Lower leg skin (tissue), 4 donors: ENCODE measurements around the gene FBXO11. TPM values are rescaled to one million over a fixed set of nuclear protein-coding genes. Genes with fewer than 3 reads are reported as not detected.

Source experiments
- DNase-seq, 2 donors: peaks; one replicate each; pipeline ENCODE4 v3.0.0-alpha.2; 2019; ENCODE audit warnings: low spot score in 2 of 2
- H3K4me3 ChIP-seq: fragments of 200-600 bp; sonication (generic); 2 replicates; pipeline ENCODE4 v1.5.1; 2017; ENCODE audit warnings: mild to moderate bottlenecking, low read depth; ENCODE audit not compliant: poor library complexity, severe bottlenecking
- CTCF ChIP-seq, 3 donors: fragments of 450-650 bp; IDR thresholded peaks; one replicate each; pipeline ENCODE4 v1.5.1; 2016; ENCODE audit warnings: antibody characterized with exemption in 3 of 3, mild to moderate bottlenecking in 3 of 3, moderate library complexity in 2 of 3
- POLR2A ChIP-seq, 2 donors: fragments of 450-650 bp; IDR thresholded peaks; one replicate each; pipeline ENCODE4 v1.6.1; 2016 to 2017; ENCODE audit warnings: antibody characterized with exemption in 2 of 2, mild to moderate bottlenecking in 1 of 2, moderate library complexity in 1 of 2
- WGBS, 2 donors: methylation state at CpG; one replicate each; pipeline ENCODE4 v1.1.5; 2018; 5-methylcytosine and 5-hydroxymethylcytosine counted together
- intact Hi-C: fragments of 100-400 bp; cut with DNase I; formaldehyde crosslinking; loops from one replicate; pipeline ENCODE4 v1.15.0; 2023; ENCODE audit warnings: low total_unique reads
- total RNA-seq, 4 donors: library from RNA; depleted of rRNA; stranded (reverse); fragments of >200 nt; gene quantifications; one replicate each; pipeline ENCODE4 v1.1.0, GENCODE V29; 2016

Gene FBXO11
- total RNA-seq, 4 donors from 2014 or later = 32.7 to 43.1 (median 39.3) TPM

GRCh38 chr2:47808614-47809013 is 97.7 kb downstream of the FBXO11 start:
- H3K4me3 ChIP-seq = no peak overlapping the region
- intact Hi-C loops = no loop called here

GRCh38 chr2:47805850-47806249 is 100.4 kb downstream of the FBXO11 start:
- intact Hi-C loops = no loop called here
- no peak overlapping the region for H3K4me3 ChIP-seq
- no peak for TF ChIP-seq CTCF (IDR thresholded peaks at IDR 0.05)
- TF ChIP-seq POLR2A (IDR thresholded peaks at IDR 0.05) = no peak
- DNase-seq = no peak
- WGBS, 2 donors = 64 to 66% methylated on average over 6 of the region's 6 CpGs

More at GRCh38 chr2:47808614-47809013, 97.7 kb downstream of the FBXO11 start:
- DNase-seq = no peak
- 77 to 84% methylated on average over 4 of the region's 4 CpGs for WGBS, 2 donors
- TF ChIP-seq POLR2A (IDR thresholded peaks at IDR 0.05) (no peak), CTCF (IDR thresholded peaks at IDR 0.05) (no peak)

DNA sequence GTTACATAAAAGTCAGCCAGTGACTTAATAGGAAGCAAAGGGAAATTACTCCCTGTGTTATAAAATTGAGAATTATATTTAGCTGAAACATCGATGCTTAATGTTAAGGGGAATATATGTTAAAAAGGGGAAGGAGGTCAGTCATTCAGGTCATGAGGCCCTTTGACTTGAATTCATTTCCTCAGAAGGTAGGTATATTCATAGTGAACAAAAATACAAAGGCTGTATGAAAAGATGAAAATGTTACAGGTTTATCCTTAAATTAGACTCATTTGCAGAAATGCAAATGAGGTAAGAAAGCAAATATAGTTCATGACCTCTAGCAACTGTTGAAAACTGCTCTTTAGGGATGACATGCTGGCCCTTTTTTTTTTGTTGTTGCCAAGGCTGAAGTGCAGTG is 102.5 kb downstream of the FBXO11 start:
- intact Hi-C loops = no loop called here
- TF ChIP-seq POLR2A (IDR thresholded peaks at IDR 0.05) = no peak
- no peak for TF ChIP-seq CTCF (IDR thresholded peaks at IDR 0.05)
- no peak overlapping the region for H3K4me3 ChIP-seq
- DNase-seq = no peak
- WGBS, 2 donors = 88 to 97% methylated on average over 1 of the region's 1 CpG

DNA sequence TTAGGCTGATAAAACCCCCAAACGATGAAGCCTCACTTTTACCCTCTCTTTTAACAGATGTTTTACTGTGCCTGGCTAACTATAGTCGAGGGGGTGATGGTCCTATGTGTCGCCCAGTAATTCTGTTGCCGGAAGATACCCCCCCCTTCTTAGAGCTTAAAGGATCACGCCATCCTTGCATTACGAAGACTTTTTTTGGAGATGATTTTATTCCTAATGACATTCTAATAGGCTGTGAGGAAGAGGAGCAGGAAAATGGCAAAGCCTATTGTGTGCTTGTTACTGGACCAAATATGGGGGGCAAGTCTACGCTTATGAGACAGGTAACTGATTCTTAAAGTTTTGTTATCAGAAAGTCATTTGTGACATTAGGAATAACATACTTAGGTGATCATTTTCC is 102.9 kb downstream of the FBXO11 start:
- DNase-seq = no peak
- TF ChIP-seq CTCF (IDR thresholded peaks at IDR 0.05) = no peak
- TF ChIP-seq POLR2A (IDR thresholded peaks at IDR 0.05) = no peak
- 97 to 98% methylated on average over 7 of the region's 7 CpGs for WGBS, 2 donors
- intact Hi-C loops = no loop called here
- no peak overlapping the region for H3K4me3 ChIP-seq

GRCh38 chr2:47801118-47801517 is 105.2 kb downstream of the FBXO11 start:
- 97% methylated on average over 3 of the region's 3 CpGs for WGBS, 2 donors
- TF ChIP-seq POLR2A (IDR thresholded peaks at IDR 0.05) = no peak
- TF ChIP-seq CTCF (IDR thresholded peaks at IDR 0.05) = no peak
- DNase-seq = no peak
- H3K4me3 ChIP-seq = no peak overlapping the region
- intact Hi-C loops = no loop called here

- H3K4me3 ChIP-seq = no peak overlapping the region
- WGBS, 2 donors = 90 to 92% methylated on average over 6 of the region's 6 CpGs
- DNase-seq = no peak
- intact Hi-C loops = loop anchor here (10.0 kb wide), 1 partner anchor 96 kb away; no protein-coding TSS in a partner anchor
- no peak for TF ChIP-seq POLR2A (IDR thresholded peaks at IDR 0.05)
- TF ChIP-seq CTCF (IDR thresholded peaks at IDR 0.05) = no peak
These were observed 107.2 kb downstream of the FBXO11 start for GRCh38 chr2:47799031-47799609.
